ENCODE data around the gene ERRFI1.

DNA sequence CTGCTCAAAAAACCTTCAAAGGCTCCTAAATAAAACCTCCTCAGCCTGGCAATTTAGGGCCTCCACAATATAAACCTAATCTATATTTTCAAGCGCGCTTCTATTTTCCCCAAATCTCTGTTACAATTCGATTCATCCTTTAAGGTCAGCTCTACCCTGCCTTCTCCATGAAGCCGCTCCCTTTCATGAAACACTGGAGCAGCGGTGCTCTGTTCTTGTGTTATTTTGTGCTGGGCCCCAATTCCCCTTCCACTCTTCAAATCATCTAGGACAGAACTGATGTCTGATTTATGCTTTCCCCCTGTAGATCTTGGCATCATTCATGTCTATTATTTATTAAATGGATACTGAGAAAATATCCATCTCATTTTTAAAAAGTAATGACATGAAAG lies 6.9 kb downstream of the ERRFI1 start:
- TF ChIP-seq CTCF (IDR thresholded peaks at IDR 0.05; ENCODE audit: poor library complexity) (no peak), EZH2 (IDR thresholded peaks at IDR 0.05; ENCODE audit: borderline replicate concordance) (no peak)

Measured in hepatocyte (in vitro differentiated cells).